GM19351 (cell line): ENCODE results near the gene A2M.

Experiments
- ATAC-seq: cut with Tn5 transposase; IDR thresholded peaks from one replicate; pipeline ENCODE4 v1.9.1; 2021; ENCODE audit warnings: mild to moderate bottlenecking, moderate library complexity; ENCODE audit not compliant: unreplicated experiment

The A2M gene

GRCh38 chr12:9122091-9122609, 6.4 kb upstream of the A2M start:
- ATAC-seq, result no peak

- ATAC-seq, result no peak
These were observed 4.9 kb upstream of the A2M start for GRCh38 chr12:9120487-9121184.

- ATAC-seq, result no peak
These were observed 2.4 kb upstream of the A2M start for GRCh38 chr12:9118158-9118557.

GRCh38 chr12:9114946-9115345, 773 bp downstream of the A2M start:
- ATAC-seq, result no peak

- ATAC-seq, result no peak
These were observed 1.8 kb downstream of the A2M start for GRCh38 chr12:9113987-9114309.

- no peak for ATAC-seq
These were observed 2.3 kb downstream of the A2M start for GRCh38 chr12:9113296-9113986.

- no peak for ATAC-seq
These were observed 3.5 kb downstream of the A2M start for GRCh38 chr12:9112076-9112853.

GRCh38 chr12:9111525-9111924, 4.2 kb downstream of the A2M start:
- no peak for ATAC-seq

- ATAC-seq, result no peak
These were observed 5.8 kb downstream of the A2M start for GRCh38 chr12:9109737-9110491.

GRCh38 chr12:9109213-9109522, 6.6 kb downstream of the A2M start:
- no peak for ATAC-seq

- ATAC-seq, result no peak
These were observed 7.1 kb downstream of the A2M start for GRCh38 chr12:9108504-9109212.

GRCh38 chr12:9107542-9107873, 8.2 kb downstream of the A2M start:
- no peak for ATAC-seq

- no peak for ATAC-seq
These were observed 8.8 kb downstream of the A2M start for GRCh38 chr12:9106610-9107541.

GRCh38 chr12:9106067-9106466, 9.7 kb downstream of the A2M start:
- ATAC-seq, result no peak

GRCh38 chr12:9104767-9105423, 10.8 kb downstream of the A2M start:
- ATAC-seq, result no peak

GRCh38 chr12:9104087-9104486, 11.6 kb downstream of the A2M start:
- ATAC-seq, result no peak

- ATAC-seq, result no peak
These were observed 12.5 kb downstream of the A2M start for GRCh38 chr12:9103050-9103849.

GRCh38 chr12:9101018-9101687, 14.6 kb downstream of the A2M start:
- no peak for ATAC-seq
